ENCODE measurements around the gene TTC9.

DNA sequence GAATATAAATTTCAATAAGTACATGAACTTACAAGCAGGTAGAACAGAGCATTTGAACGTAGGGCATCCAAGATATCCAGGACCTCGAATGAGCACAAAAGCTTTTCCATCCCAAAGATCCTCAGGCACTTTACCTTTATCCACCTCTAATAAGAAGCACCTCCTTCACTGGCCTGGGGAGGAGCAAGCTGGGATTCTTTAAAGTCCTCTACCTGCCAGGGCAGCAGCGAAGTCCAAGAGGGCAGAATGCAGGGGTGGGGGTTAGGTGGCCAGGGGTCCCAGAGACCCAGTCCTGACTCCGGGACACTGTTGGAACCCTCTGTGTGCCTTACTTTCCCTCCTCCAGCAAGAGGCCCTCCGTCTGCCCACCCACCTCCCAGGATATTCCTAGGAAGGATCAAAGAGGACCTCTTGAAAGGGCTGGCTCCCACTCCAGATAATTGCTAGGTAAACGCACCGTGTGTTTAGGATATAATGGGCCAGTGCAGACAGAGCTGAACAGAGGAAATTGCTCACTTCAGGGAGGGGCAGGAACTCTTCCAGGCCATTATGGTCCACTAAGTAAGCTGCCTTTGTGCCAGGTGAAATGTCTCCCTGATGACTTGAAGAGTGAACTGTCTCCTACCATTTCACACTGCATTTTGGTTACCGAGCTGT is 68.1 kb downstream of the TTC9 start:
- TF ChIP-seq, protein P1, sequence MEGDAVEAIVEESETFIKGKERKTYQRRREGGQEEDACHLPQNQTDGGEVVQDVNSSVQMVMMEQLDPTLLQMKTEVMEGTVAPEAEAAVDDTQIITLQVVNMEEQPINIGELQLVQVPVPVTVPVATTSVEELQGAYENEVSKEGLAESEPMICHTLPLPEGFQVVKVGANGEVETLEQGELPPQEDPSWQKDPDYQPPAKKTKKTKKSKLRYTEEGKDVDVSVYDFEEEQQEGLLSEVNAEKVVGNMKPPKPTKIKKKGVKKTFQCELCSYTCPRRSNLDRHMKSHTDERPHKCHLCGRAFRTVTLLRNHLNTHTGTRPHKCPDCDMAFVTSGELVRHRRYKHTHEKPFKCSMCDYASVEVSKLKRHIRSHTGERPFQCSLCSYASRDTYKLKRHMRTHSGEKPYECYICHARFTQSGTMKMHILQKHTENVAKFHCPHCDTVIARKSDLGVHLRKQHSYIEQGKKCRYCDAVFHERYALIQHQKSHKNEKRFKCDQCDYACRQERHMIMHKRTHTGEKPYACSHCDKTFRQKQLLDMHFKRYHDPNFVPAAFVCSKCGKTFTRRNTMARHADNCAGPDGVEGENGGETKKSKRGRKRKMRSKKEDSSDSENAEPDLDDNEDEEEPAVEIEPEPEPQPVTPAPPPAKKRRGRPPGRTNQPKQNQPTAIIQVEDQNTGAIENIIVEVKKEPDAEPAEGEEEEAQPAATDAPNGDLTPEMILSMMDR (IDR thresholded peaks at IDR 0.05): no peak
- no peak for TF ChIP-seq POLR2A (IDR thresholded peaks at IDR 0.05)

Measured in prostate gland (tissue), 2 donors.